C4-2B (cell line): ENCODE measurements around the gene ADCY9.

Source experiments
- CTCF ChIP-seq: fragments of 450-650 bp; conservative IDR thresholded peaks from 2 replicates; pipeline ENCODE4 v1.5.1; 2017; ENCODE audit warnings: mild to moderate bottlenecking
- ZFX ChIP-seq: fragments of 450-650 bp; IDR thresholded peaks from 2 replicates; pipeline ENCODE4 v1.6.1; 2017

- TF ChIP-seq CTCF (no peak), ZFX (no peak)
Measured at GRCh38 chr16:3920206-3920605, 196.0 kb downstream of the ADCY9 start.
